HepG2 (cell line): ENCODE data around the gene PLCXD1. TPM values are rescaled to one million over a fixed set of nuclear protein-coding genes. Genes with fewer than 3 reads are reported as not detected.
A peak's percentile ranks its signal among the peaks of the same experiment; 100 is the strongest.

Experiments used
- FOXO4 ChIP-seq: sonication (generic); formaldehyde crosslinking; conservative IDR thresholded peaks from 2 replicates; pipeline ENCODE4 v1.8.1; 2023; ENCODE audit warnings: missing genetic modification reagents
- GPBP1L1 ChIP-seq: sonication (generic); formaldehyde crosslinking; IDR thresholded peaks from 2 replicates; pipeline ENCODE4 v1.5.0; 2020; ENCODE audit warnings: mild to moderate bottlenecking, missing genetic modification reagents
- GTF2F1 ChIP-seq: fragments of 150-350 bp; IDR thresholded peaks from 2 replicates; pipeline ENCODE4 v1.6.1; 2014; ENCODE audit warnings: low read length
- GZF1 ChIP-seq: sonication (generic); formaldehyde crosslinking; IDR thresholded peaks from 2 replicates; pipeline ENCODE4 v1.5.1; 2020; ENCODE audit warnings: mild to moderate bottlenecking, missing genetic modification reagents
- HNRNPLL ChIP-seq: fragments of 200-400 bp; formaldehyde crosslinking; IDR thresholded peaks from 2 replicates; pipeline ENCODE4 v1.6.1; 2017; ENCODE audit warnings: mild to moderate bottlenecking, low read depth, low read length; ENCODE audit not compliant: poor library complexity, severe bottlenecking
- NFRKB ChIP-seq: fragments of 450-650 bp; IDR thresholded peaks from 2 replicates; pipeline ENCODE4 v1.6.1; 2017
- PCBP1 ChIP-seq: fragments of 200-400 bp; formaldehyde crosslinking; IDR thresholded peaks from 2 replicates; pipeline ENCODE4 v1.6.1; 2017; ENCODE audit warnings: mild to moderate bottlenecking, low read depth, low read length, borderline replicate concordance
- RBM39 ChIP-seq: fragments of 200-400 bp; formaldehyde crosslinking; IDR thresholded peaks from one replicate; pipeline ENCODE4 v1.6.1; 2018; ENCODE audit warnings: antibody characterized with exemption, mild to moderate bottlenecking, low read depth, low read length; ENCODE audit not compliant: poor library complexity, severe bottlenecking
- RERE ChIP-seq: IDR thresholded peaks from 2 replicates; pipeline ENCODE4 v1.6.1; 2016; ENCODE audit warnings: low read depth, missing genetic modification reagents, missing compliant biosample characterization
- SMAD1 ChIP-seq: sonication (generic); formaldehyde crosslinking; IDR thresholded peaks from 2 replicates; pipeline ENCODE4 v1.4.0; 2020; ENCODE audit warnings: missing genetic modification reagents, low read depth, mild to moderate bottlenecking, borderline replicate concordance
- SNAPC2 ChIP-seq: sonication (generic); formaldehyde crosslinking; IDR thresholded peaks from 2 replicates; pipeline ENCODE4 v1.8.1; 2022; ENCODE audit warnings: mild to moderate bottlenecking, missing genetic modification reagents
- XRCC5 ChIP-seq: fragments of 200-400 bp; formaldehyde crosslinking; optimal IDR thresholded peaks from 2 replicates; pipeline ENCODE3; 2017; ENCODE audit warnings: mild to moderate bottlenecking, low read length
- ZFP62 ChIP-seq: sonication (generic); formaldehyde crosslinking; IDR thresholded peaks from 2 replicates; pipeline ENCODE4 v1.4.0; 2020; ENCODE audit warnings: missing genetic modification reagents
- ZNF121 ChIP-seq: sonication (generic); formaldehyde crosslinking; IDR thresholded peaks from 2 replicates; pipeline ENCODE4 v1.5.0; 2020; ENCODE audit warnings: mild to moderate bottlenecking, missing genetic modification reagents
- ZNF782 ChIP-seq: sonication (generic); formaldehyde crosslinking; IDR thresholded peaks from 2 replicates; pipeline ENCODE4 v1.4.0; 2020; ENCODE audit warnings: missing genetic modification reagents, mild to moderate bottlenecking, borderline replicate concordance
- polyA plus RNA-seq, 8 experiments: library from polyadenylated mRNA; depleted of rRNA in 3 of 8; stranded (reverse) in 7 of 8; unstranded in 1 of 8; fragments of >200 nt; fragmentation: Illumina TruSeq in 4 of 8; extraction: Trizol in 4 of 8; gene quantifications; 2 replicates each; pipeline versions ENCODE4 v1.2.1 to v1.2.3, GENCODE V29; 2011 to 2016; ENCODE audit warnings: low read depth in 4 of 8, missing spikeins in 1 of 8, mixed read lengths in 1 of 8; ENCODE audit not compliant: insufficient read depth in 1 of 8
- total RNA-seq, 5 experiments: library from RNA; depleted of rRNA; stranded (reverse); fragments of >200 nt; fragmentation: Illumina TruSeq; extraction: Trizol; gene quantifications; 2 replicates each; pipeline ENCODE4 v1.2.3, GENCODE V29; 2016; ENCODE audit warnings: low read depth in 1 of 5

Gene PLCXD1
- total and polyA plus RNA-seq, 2 of the 13 experiments (the other 11 are each of a cell fraction or from before 2014, with no cell fraction given), result 87.7 to 153 TPM

GRCh38 chrX:318068-318738, 37.0 kb downstream of the PLCXD1 start (continued):
- TF ChIP-seq GPBP1L1 (CRISPR knock-in tag) (no peak), PCBP1 (no peak), HNRNPLL (no peak), RBM39 (peak; percentile 96), ZNF782 (CRISPR knock-in tag) (no peak), FOXO4 (CRISPR knock-in tag) (no peak), XRCC5 (no peak), GTF2F1 (no peak), NFRKB (no peak), SMAD1 (CRISPR knock-in tag) (no peak), SNAPC2 (CRISPR knock-in tag) (0 out of 2 replicates have a peak, but pooled peaks have one; percentile 35), ZFP62 (CRISPR knock-in tag) (no peak), GZF1 (no peak), RERE (CRISPR knock-in tag) (no peak), ZNF121 (CRISPR knock-in tag) (no peak)
